Cerebellar nuclear complex (tissue), 1 donor: Measurements from ENCODE around the gene MEX3A.

Experiments
- DNase-seq, 2 experiments: peaks; one replicate each; lab custom pipeline; 2025; lab: John Stamatoyannopoulos, UW

Gene MEX3A

DNA sequence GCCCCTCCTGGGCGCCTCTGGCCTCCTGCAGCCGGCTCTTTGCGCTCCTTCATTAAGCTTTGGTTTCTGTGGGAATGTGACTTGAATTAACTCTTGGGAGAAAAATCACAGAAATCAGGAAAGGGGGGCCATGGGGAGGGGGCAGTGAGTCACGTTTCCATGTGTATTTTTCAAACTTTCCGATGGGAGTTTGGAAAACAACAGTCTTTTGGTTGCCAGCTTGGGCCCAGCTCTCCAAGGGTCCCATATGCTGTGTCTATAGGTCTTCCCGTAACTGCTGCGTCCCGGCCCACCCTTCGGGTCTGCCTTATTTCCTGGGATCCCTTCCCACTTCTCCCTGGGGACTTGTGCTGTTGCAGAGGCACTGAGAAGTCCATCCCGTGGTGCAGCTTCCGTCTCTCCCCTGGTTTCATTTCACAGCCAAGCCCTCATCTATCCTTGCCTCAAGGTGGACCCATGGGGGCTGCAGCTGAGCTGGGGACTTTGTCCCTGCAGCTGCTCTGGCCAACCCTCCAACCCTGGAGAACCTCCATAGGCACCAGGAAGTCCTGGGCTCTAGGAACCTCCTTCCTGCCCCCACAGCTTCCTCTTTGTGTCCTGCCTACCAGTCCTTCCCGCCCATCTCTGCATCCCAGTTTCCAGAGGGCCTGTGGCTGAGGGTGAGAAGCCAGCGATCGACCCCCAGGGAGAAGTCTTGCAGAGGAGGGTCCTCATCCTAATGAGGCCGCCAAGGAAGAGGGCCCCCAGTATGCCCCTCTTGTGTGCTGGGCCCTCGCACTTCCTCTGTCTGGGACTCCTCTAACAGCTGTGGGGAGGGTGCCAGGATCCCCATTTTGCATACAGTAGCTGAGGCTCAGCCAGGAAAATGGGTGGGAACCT lies 20.6 kb upstream of the MEX3A start:
- DNase-seq, result no peak

DNA sequence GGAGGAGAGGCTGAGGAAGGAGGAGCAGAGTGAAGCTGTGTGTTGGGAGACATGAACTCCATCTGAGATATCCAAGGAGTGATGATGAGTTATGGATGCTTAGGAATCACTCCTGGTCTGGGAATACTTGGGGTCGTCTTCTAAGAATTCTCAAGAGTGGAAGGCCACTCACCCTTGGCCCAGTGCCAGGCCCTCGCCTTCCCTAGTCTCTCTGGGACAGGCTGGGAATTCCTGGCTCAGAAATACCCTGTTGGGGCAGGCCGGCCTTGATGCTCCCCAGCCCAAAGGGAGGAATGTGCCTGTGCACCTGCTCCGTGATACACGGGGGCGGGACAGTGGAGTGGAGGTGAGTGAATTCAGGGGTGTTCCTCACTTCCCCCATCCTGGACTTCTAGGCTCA lies 19.6 kb upstream of the MEX3A start:
- no peak for DNase-seq

DNA sequence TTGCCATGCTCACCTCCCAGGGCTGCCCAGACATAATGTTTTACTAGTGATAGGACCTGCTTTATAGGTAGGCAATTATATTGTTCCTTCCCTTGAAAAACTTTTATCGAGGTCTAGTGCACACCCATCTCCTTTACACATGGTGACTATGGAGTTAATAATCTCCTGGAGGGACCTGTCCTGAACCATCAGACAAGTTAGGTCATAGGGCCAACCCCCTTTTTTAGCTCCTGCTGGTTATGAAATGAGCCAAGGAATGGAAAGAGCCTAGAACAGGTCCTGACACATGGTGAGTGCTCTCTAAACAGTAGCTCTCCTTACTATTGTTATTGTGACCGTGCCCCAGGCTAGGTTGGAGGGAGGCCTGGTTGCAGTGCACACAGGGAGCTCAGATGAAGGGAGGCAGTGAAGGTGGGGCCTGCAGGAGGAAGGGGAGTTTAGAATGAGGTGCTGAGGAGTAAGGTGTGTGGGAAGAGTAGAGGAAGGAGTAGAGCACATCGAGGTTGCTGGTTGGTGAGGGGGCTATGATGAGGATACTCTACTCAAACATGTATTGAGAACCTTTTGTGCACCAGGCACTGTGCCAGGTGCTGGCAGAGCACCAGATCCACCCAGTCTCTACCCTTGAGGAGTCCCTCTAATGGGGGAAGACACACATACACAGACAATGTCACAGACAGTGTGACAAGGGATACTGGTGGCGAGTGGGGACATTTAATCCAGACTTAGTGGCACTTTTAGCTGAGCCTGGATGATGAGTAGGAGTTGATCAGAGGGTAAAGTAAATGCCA lies 18.1 kb upstream of the MEX3A start:
- DNase-seq, result no peak

DNA sequence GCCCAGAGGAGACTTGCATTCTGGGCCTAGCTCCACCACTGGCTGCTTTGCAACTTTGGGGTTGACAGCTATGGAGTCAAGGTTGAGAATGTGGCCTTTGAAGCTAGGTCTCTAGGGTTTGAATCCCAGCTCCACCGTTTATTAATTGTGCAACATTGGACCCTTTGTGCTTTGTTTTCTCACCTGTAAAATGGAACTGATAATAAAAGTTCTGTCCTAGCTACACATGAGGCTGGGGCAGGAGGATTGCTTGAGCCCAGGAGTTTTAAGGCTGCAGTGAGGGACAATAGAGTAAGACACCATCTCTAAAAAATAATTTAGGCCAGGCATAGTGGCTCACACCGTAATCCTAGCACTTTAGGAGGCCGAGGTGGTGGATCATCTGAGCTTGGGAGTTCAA lies 17.0 kb upstream of the MEX3A start:
- DNase-seq, result no peak

DNA sequence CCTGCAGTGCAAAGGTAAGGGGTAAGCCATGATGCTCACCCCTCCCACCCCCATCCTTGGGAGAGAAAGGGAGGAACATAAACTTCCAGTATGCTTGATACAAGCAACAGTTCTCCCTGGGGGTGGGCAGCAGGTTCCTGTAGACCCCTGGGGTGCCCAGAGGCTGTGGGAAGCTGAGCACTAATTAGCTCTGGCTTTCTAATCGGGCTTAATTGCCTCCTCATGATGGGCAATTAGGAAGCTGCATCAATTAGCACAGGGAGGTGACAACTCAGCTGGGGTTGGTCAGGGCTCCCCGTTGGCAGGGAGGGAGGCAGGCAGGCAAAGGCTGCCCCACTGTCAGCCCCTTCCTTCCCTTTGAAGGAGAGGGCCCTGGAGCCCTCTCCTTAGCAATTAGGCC lies 16.5 kb upstream of the MEX3A start:
- no peak for DNase-seq

DNA sequence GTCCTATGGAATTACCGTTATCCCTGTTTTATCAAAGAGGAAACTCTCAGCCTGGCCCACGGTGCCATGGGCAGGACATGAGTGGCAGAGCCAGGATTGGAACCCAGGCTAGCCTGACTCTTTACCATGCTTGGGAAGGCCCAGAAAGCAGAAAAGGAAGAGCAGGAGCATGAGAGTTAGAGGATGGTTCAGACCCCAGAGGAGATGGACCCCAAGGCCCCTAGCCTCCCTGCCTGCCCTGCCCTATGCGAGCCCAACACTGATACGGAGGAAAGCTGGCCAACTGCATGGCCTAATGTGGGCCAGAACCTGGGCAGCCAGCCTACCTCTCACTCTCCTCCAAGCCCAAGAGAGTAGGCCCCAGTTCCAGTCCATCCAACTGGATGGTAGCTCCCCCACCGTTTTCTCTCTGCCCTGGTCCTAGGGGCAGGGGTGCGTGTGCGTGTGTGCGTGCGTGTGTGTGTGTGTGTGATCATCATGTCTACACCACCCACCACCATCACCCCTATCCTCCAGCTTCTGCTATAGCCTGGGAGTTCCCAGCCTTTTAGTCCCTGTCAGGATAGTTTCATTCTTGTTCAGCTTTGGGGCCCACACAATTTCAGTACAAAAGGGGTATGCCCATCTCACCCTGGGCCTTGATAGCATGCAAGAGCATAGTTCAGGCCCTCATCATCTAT lies 15.4 kb upstream of the MEX3A start:
- no peak for DNase-seq

DNA sequence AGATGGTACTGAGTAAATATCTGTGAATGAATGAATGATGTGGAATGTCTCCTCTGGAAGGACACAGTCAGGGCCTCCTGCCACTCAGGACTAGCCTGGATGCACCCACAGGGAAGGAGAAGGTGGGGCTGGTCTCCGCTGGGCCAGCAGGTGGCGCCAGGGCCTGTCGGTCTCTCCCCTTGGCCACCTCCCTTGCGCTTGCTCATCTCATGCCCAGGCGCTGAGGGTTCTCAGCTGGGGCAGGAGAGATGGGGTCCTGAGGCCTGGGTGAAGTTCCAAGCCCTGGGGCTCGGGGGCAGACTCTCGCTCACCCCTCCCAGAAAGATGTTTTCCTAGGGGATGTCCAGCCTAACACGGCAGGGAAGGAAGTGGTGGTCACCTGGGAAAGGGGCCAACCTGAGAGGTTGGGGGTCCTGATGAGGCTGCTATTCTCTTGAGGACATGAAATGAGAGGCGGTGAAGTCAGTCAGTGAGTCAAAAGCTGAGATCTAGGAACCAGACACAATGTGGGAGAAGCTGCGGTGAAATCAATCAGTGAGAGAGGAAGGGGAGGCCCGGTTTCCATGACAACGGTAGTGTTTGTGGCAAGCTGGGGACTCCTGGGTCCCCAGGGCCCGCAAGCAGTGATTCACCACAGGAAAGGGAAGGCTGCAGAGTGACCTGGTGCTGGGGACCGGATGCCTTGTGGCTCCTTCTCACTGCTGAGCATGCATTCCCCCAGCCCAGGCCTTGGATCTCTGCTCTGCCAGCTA lies 14.6 kb upstream of the MEX3A start:
- DNase-seq, result no peak

DNA sequence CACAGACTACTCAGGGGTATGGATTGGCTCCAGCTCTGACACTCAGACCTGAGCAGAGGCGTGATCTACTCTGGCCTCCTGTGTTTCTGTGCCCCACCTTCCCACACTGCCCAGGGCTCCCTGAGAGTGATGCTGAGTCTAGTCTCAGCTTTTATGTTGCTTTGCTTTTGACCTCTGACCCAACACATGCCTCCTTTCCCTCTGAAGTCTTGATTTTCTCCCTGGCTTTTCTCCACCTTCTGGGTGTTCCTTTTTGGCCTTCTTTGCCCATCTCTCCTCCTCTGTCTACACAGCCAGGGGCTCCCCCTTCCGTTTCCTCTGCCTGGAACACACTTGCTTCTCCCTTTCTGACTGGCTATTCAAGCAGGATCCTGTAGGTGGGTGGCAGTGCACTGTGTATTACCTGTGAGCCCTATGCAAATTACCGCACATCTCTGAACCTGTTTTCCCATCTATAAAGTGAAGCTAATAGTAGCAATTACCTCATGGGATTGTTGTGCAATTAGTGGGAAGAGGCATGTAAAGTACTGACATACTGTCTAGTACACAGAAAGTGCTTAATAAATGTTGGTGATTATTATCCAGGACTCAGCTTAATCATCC lies 13.7 kb upstream of the MEX3A start:
- no peak for DNase-seq

DNA sequence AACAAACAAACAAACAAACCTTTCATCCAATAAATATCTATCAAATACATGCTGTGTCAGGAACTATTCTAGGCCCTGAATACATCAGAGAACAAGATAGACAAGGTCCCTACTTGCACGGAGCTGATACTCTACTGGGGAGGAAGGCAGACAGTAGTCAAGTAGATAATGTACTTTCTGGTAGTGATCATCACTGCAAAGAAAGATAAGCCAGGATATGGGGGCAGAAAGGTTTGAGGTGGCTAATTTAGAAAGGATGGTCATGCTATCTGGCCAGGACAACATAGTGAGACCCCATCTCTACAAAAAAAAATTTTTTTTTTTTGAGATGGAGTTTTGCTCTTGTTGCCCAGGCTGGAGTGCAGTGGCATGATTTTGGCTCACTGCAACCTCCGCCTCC lies 9.3 kb upstream of the MEX3A start:
- DNase-seq, result no peak

DNA sequence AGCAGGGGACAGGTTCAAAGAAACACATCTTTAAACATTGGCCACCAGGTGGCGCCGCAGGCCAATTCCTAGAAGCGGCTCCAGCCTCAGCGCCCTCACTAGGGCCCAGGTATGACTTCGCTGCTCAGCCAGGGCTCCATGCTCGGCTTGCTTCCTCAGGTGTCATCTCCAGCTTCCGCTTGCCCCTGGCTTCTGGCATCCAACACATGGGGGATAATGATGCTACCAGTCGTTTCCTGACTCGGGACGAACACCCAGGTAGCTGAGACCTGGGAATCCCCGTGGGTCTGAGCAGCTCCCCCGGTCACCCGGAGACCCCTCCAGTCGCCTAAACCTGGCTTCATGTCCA lies 8.5 kb upstream of the MEX3A start:
- peak in 1 of 2 experiments; percentile 70 for DNase-seq

DNA sequence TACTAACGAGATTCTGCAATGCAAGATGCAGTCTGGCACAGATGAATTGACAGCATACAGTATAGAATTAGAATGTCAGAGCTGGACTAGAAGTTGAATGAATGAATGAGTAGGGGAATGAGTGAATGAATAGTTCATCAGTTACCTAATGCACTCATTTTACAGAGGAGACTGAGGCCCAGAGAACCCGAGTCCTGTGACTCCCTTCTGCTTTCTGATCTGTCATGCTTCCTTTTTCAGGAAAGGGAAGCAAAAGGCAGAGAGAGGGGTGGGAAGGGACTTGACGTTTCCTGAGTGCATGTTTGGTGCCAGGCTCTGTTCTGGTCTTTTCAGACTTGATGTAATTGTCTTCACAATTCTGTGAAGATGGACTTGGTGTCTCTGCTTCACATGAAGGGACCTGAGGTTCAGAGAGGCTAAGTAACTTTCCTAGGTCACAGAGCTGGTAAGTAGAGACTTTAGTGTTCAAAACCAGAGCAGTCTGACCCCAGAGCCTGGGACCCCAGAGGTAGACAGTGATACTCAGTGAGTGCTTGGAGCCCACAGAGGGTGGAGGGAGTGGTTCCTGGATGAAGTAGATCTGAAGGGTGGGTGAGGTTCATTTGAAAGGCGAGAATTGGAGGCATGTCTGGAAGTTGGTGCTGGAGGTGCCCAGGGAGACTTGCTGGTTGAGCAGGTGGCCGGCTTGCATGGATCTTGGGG lies 8.0 kb upstream of the MEX3A start:
- DNase-seq, result no peak

DNA sequence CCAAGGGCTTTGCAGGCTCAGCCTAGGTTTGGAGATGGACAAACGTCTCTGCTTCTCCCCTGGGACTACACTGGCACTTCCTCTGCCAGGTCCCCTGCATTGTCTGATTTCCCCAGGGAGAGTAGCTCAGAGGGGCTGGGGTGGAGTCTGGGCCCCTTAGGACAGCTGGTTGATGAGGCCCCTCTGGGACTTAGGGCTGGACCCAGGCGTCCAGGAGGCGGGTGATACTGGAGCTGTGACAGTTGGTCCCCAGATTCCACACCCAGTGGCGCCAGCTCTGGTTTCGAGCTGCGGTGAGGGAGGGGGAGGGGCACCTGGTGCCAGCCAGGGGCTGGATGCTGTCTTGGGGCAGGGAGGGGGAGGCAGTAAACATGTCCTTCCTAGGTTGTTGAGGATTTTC lies 7.4 kb upstream of the MEX3A start:
- no peak for DNase-seq

DNA sequence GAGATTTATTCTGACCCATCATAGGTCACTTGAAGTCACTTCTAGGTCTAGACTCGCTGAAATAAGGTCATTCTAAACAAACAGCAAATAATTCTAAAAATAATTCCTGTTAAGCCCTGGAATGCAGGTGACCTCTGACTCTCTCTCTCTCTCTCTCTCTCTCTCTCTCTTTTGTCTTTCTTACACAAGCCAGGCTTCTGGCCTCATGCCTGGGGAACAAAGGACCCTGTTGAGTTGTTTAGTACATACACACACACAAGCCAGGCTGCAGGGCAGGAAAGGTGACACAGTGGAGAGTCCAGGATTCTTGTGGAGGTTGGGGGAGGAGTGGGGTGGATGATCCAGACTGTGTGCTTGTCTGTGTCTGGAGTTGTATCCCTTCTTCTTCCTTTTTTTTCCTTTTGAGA lies 4.0 kb upstream of the MEX3A start:
- DNase-seq, result no peak

DNA sequence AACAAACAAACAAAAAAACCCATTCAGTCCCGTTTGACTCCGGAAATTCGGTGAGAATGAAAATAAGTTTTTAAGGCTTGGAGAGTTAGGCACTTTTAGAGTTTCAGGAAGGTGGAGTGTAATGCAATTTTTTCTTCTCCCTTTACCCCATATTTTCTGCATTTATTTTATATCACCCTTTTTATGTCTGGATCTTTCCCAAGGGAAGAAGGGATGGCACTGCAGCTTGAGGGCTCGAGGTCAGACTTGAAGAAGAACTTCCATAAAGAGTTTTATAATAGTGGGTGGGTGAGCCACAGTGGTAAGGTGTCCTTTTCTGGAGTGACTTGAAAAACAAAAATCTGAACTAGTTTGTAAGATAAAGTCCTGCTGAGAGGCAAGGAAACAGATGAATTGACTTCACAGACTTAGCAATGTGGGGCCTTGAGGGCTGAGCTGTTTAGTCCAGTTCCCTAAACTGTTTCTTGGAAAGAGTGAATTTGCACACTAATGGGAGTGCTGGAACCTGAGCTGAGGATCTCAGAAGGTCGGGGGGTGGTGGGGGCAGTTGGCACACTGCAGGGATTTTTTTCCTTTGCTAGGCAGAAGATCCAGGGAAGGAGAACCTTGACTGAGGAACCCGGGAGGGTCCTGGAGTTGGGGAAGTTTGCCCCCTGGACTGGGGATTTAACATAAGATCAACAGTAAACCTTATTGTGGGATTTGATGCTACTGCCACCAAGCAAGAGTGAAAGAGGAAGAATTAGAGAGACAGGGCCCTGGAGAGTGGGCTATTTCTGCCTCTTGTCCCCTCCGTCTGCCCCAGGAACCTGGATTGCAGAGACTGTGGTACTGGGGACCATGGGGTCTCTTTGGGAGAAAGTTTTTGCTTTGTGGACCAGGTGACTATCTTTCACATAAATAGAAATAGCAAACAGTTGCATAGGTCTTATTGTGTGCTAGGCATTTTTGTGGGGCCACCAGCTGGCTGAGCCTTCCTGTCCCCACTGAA lies 1.8 kb upstream of the MEX3A start:
- no peak for DNase-seq

DNA sequence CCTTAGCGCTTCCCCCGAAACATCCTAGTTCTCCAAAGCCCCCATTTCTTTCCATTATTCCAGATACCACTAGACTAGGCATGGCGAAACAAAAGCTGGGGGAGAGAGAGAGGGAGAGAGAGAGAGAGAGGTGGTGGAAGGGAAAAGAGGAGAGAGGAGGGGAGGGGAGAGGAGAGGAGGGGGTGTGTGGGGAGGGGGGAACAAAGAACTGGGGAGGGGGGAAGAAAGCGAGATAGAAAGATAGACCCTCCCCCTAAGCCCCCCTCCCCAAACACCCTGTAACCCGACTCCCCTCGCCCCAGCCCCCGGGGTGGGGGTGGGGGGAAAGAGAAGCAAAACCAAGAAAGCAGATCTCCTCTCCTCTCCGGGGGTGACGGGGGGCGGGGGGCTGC lies 352 bp downstream of the MEX3A start:
- no peak for DNase-seq

DNA sequence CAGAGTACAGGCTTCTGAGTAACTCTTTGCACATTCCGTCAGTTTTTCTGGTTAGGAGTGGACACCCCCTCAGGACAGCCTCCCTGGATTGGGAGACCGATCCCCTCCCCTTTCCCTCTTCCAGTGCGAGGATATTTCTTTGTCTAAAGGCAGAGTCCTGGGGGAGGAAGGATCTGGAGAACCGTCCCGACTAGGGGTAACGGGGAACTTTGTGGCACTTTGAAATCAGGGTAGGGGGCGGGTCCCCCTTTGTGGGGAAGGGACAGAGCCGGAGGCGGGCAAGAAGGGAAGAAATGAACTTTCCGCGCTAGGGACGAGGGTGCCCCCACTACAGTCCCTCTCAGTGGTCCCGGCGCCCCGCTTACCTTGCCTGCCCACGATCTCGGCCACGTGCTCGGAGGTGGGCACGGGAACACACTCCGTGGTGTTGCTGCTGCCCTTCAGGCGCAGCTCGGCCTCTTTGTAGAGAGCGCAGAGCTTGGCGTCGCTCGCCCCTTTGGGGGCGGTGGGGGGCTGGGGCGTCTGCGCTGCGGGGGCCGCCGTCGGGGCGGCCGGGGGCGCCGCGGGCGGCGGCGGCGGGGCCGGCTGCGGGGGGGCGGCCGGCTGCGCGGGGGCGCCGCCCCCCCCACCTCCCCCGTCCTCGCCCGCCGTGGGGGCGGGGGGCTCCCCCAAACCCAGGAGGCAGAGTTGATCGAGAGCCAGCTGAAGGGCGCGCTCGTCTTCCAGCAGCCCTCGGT lies 917 bp downstream of the MEX3A start:
- DNase-seq, result no peak

DNA sequence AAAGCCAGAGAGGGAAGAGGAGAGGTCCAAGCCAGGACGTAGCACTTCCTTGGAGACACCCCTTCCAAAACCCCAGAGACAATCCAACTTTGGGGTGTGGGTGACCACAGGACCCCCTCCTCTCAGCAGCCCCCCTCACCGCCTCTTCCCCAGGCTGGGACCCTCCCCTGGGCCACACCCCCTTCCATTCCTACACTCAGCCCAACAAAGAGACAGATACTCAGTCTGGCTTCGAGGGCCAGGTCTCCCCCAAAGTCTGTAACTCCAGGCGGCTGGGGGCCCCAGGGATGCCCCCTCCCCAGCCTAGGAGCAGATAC lies 1.4 kb downstream of the MEX3A start:
- no peak for DNase-seq

DNA sequence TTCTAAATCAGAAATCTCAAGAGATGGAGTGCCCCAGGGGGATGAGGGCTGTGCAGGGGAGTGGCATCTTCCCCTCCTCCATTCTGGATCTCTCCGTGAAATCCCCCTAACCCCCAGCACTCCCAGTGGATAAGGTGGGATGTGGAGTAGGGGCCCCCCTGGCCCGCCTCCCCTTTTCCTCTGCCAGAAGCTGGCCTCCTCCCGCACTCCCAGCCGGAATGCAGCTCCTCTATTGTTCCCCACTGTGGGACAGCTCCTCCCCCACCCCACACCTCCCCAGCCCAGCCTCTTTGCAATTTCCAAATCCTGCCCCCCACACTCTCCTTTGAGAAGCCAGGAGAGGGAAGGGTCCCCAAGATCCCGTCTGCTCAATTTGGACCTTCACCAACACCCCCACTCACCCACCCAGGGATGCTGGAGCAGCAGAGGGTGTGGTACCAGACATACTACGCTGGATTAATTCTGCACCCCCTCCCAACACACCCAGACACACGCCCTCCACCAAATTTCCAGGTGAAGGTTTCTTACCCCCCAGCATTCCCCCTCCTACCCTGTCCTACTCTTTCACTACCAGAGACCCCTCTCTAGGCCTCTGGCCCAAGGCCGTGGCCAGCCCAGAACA lies 1.9 kb downstream of the MEX3A start:
- no peak for DNase-seq

DNA sequence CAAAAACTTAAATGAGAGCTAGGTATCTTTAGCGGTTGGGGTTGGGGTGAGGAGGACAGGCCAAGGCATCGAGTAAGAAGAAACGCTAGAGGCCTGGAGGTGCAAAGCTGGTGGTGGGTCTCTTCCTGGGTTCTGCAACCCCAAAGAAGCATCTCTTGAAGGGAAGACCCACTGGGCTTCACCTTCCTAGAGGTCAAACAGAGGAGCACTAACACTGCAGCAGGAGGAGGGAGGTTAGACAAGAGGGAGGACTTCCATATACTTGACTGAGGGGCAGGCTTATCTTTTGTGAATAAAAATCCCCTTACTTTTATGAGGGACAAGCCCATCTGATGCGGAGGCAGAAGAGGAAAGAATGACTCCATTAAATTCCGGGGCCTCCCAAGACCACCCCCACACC lies 2.5 kb downstream of the MEX3A start:
- no peak for DNase-seq
